ENCODE measurements around the gene PHC2.
"Not testable (repeated sequence)": the region's sequence is repeated elsewhere in the genome, so short reads cannot be mapped to it uniquely, and the experiment has no call there.

Gene PHC2

GRCh38 chr1:33319949-33320618 is 110.8 kb downstream of the PHC2 start:
- no peak for DNase-seq (ENCODE audit: low read depth in 1 of 2, low spot score in 1 of 2)

GRCh38 chr1:33319186-33319948 is 111.5 kb downstream of the PHC2 start:
- DNase-seq (ENCODE audit: low read depth in 1 of 2, low spot score in 1 of 2), result no peak

GRCh38 chr1:33317946-33318345 is 112.9 kb downstream of the PHC2 start:
- no peak for DNase-seq (ENCODE audit: low read depth in 1 of 2, low spot score in 1 of 2)

- DNase-seq (ENCODE audit: low read depth in 1 of 2, low spot score in 1 of 2), result no peak
Observed at GRCh38 chr1:33317354-33317753, 113.5 kb downstream of the PHC2 start.

- no peak for DNase-seq (ENCODE audit: low read depth in 1 of 2, low spot score in 1 of 2)
Observed at GRCh38 chr1:33316601-33317000, 114.3 kb downstream of the PHC2 start.

GRCh38 chr1:33314416-33314815 is 116.5 kb downstream of the PHC2 start:
- no peak for DNase-seq (ENCODE audit: low read depth in 1 of 2, low spot score in 1 of 2)

GRCh38 chr1:33312413-33312749 is 118.5 kb downstream of the PHC2 start:
- no peak for DNase-seq (ENCODE audit: low read depth in 1 of 2, low spot score in 1 of 2)

- DNase-seq (ENCODE audit: low read depth in 1 of 2, low spot score in 1 of 2), result no peak
Observed at GRCh38 chr1:33311706-33312412, 119.0 kb downstream of the PHC2 start.

- no peak for DNase-seq (ENCODE audit: low read depth in 1 of 2, low spot score in 1 of 2)
Observed at GRCh38 chr1:33310702-33311101, 120.2 kb downstream of the PHC2 start.

- not testable (repeated sequence) for DNase-seq (ENCODE audit: low read depth in 1 of 2, low spot score in 1 of 2)
Observed at GRCh38 chr1:33309351-33309750, 121.5 kb downstream of the PHC2 start.

- DNase-seq (ENCODE audit: low read depth in 1 of 2, low spot score in 1 of 2), result no peak
Observed at GRCh38 chr1:33307494-33307864, 123.4 kb downstream of the PHC2 start.

- DNase-seq (ENCODE audit: low read depth in 1 of 2, low spot score in 1 of 2), result no peak
Observed at GRCh38 chr1:33306653-33307493, 124.0 kb downstream of the PHC2 start.

- no peak for DNase-seq (ENCODE audit: low read depth in 1 of 2, low spot score in 1 of 2)
Observed at GRCh38 chr1:33305816-33306652, 124.9 kb downstream of the PHC2 start.

- DNase-seq (ENCODE audit: low read depth in 1 of 2, low spot score in 1 of 2), result no peak
Observed at GRCh38 chr1:33305016-33305415, 125.9 kb downstream of the PHC2 start.

GRCh38 chr1:33302325-33302724 is 128.6 kb downstream of the PHC2 start:
- no peak for DNase-seq (ENCODE audit: low read depth in 1 of 2, low spot score in 1 of 2)

GRCh38 chr1:33301273-33301984 is 129.5 kb downstream of the PHC2 start:
- DNase-seq (ENCODE audit: low read depth in 1 of 2, low spot score in 1 of 2), result no peak

GRCh38 chr1:33300673-33301072 is 130.2 kb downstream of the PHC2 start:
- no peak for DNase-seq (ENCODE audit: low read depth in 1 of 2, low spot score in 1 of 2)

- DNase-seq (ENCODE audit: low read depth in 1 of 2, low spot score in 1 of 2), result no peak
Observed at GRCh38 chr1:33299461-33300155, 131.3 kb downstream of the PHC2 start.

- peak; percentile 40 to 45 for DNase-seq (ENCODE audit: low read depth in 1 of 2, low spot score in 1 of 2)
Observed at GRCh38 chr1:33298623-33299277, 132.1 kb downstream of the PHC2 start.
